HG02970 (cell line): Measurements from ENCODE around the gene SLC4A7.
"Not testable (repeated sequence)": the region's sequence is repeated elsewhere in the genome, so short reads cannot be mapped to it uniquely, and the experiment has no call there.

Source experiments
- ATAC-seq: cut with Tn5 transposase; IDR thresholded peaks from one replicate; pipeline ENCODE4 v1.9.1; 2021; ENCODE audit warnings: mild to moderate bottlenecking, moderate library complexity, moderate number of reproducible peaks; ENCODE audit not compliant: unreplicated experiment, low FRiP score

Gene SLC4A7

GRCh38 chr3:27328982-27329762, 155.0 kb downstream of the SLC4A7 start:
- ATAC-seq, result not testable (repeated sequence)

- no peak for ATAC-seq
Observed at GRCh38 chr3:27326629-27327545, 157.3 kb downstream of the SLC4A7 start.

GRCh38 chr3:27326202-27326601, 158.0 kb downstream of the SLC4A7 start:
- ATAC-seq, result no peak

GRCh38 chr3:27325419-27325818, 158.8 kb downstream of the SLC4A7 start:
- no peak for ATAC-seq

GRCh38 chr3:27324686-27325085, 159.5 kb downstream of the SLC4A7 start:
- ATAC-seq, result no peak

GRCh38 chr3:27323087-27323570, 161.1 kb downstream of the SLC4A7 start:
- ATAC-seq, result no peak
